Ramos (cell line): Measurements from ENCODE around the gene KRT9.

Experiments used
- in situ Hi-C: fragments of 300-500 bp; cut with MboI; formaldehyde crosslinking; loops from one replicate; pipeline ENCODE4 v1.14.3; 2022; ENCODE audit warnings: low sequenced_read_pairs; ENCODE audit not compliant: unreplicated experiment

The KRT9 gene

GRCh38 chr17:41516147-41516829 lies 55.6 kb downstream of the KRT9 start:
- in situ Hi-C loops, result no loop called here
